Tibial artery (tissue), 4 donors: ENCODE data around the gene TDRKH.

ENCODE experiments used
- DNase-seq, 2 donors: peaks; one replicate each; pipeline ENCODE4 v3.0.0-alpha.2; 2019
- H3K27ac ChIP-seq, 2 donors: fragments of 200-600 bp; sonication (generic) in 1 of 2; 1 replicate in 1 of 2; 2 replicates in 1 of 2; pipeline ENCODE4 v1.5.1; 2018 to 2019; ENCODE audit warnings: mild to moderate bottlenecking in 1 of 2
- H3K27me3 ChIP-seq, 2 donors: fragments of 200-600 bp; sonication (generic) in 1 of 2; one replicate each; pipeline versions ENCODE4 v1.5.1 to v1.6.0; 2016 to 2019
- H3K36me3 ChIP-seq, 3 donors: fragments of 200-600 bp; sonication (generic) in 2 of 3; one replicate each; pipeline ENCODE4 v1.5.1; 2016 to 2019; ENCODE audit warnings: mild to moderate bottlenecking in 2 of 3
- H3K4me1 ChIP-seq, 4 donors: fragments of 200-600 bp; sonication (generic) in 2 of 4; 1 replicate in 3 of 4; 2 replicates in 1 of 4; pipeline ENCODE4 v1.5.1; 2016 to 2019
- H3K4me3 ChIP-seq, 2 donors: fragments of 200-600 bp; sonication (generic) in 1 of 2; 1 replicate in 1 of 2; 2 replicates in 1 of 2; pipeline ENCODE4 v1.5.1; 2018 to 2019; ENCODE audit warnings: mild to moderate bottlenecking in 2 of 2
- H3K9me3 ChIP-seq, 3 donors: fragments of 200-600 bp; sonication (generic) in 1 of 3; one replicate each; pipeline ENCODE4 v1.5.1; 2016 to 2019
- intact Hi-C: fragments of 100-400 bp; cut with DNase I; formaldehyde crosslinking; loops from one replicate; pipeline ENCODE4 v1.15.0; 2023; ENCODE audit warnings: low total_unique reads
- TF ChIP-seq, protein P1 (sequence below), 2 experiments: fragments of 200-600 bp in 1 of 2; fragments of 450-650 bp in 1 of 2; IDR thresholded peaks; one replicate each; pipeline ENCODE4 v1.5.1; 2017 to 2019; ENCODE audit warnings: antibody characterized with exemption in 2 of 2, mild to moderate bottlenecking in 1 of 2, moderate library complexity in 1 of 2

Gene TDRKH

GRCh38 chr1:151728151-151729054 is 61.9 kb downstream of the TDRKH start:
- intact Hi-C loops: no loop called here
- TF ChIP-seq, protein P1, sequence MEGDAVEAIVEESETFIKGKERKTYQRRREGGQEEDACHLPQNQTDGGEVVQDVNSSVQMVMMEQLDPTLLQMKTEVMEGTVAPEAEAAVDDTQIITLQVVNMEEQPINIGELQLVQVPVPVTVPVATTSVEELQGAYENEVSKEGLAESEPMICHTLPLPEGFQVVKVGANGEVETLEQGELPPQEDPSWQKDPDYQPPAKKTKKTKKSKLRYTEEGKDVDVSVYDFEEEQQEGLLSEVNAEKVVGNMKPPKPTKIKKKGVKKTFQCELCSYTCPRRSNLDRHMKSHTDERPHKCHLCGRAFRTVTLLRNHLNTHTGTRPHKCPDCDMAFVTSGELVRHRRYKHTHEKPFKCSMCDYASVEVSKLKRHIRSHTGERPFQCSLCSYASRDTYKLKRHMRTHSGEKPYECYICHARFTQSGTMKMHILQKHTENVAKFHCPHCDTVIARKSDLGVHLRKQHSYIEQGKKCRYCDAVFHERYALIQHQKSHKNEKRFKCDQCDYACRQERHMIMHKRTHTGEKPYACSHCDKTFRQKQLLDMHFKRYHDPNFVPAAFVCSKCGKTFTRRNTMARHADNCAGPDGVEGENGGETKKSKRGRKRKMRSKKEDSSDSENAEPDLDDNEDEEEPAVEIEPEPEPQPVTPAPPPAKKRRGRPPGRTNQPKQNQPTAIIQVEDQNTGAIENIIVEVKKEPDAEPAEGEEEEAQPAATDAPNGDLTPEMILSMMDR (IDR thresholded peaks at IDR 0.05): no peak
- peak overlapping the region; percentile 32 to 46 for H3K4me3 ChIP-seq
- H3K27me3 ChIP-seq: peaks cover 0 to 7% of the 10 kb centered on the region in 2 donors
- H3K4me1 ChIP-seq: peaks cover 0 to 16% (median 9%) of the 10 kb centered on the region in 4 donors
- no peaks in the 10 kb centered on the region for H3K36me3 ChIP-seq
- no peak for DNase-seq
- peak overlapping the region; percentile 55 to 60 for H3K27ac ChIP-seq
- H3K9me3 ChIP-seq: no peaks in the 10 kb centered on the region

GRCh38 chr1:151723726-151724370 is 66.5 kb downstream of the TDRKH start:
- Histone ChIP-seq H3K27me3 (peaks cover 0 to 7% of the 10 kb centered on the region in 2 donors), H3K36me3 (no peaks in the 10 kb centered on the region), H3K27ac (no peak overlapping the region), H3K4me1 (peaks cover 0 to 34% (median 19%) of the 10 kb centered on the region in 4 donors), H3K4me3 (no peak overlapping the region), H3K9me3 (no peaks in the 10 kb centered on the region)
- TF ChIP-seq, protein P1 (IDR thresholded peaks at IDR 0.05): no peak
- intact Hi-C loops: no loop called here
- DNase-seq: no peak
